ENCODE measurements around the gene DHRS2. TPM values are rescaled to one million over a fixed set of nuclear protein-coding genes. Genes with fewer than 3 reads are reported as not detected.

DHRS2 gene
- total and polyA plus RNA-seq, 2 of the 13 experiments (the other 11 are each of a cell fraction or from before 2014, with no cell fraction given), result 1,621 to 3,021 TPM

DNA sequence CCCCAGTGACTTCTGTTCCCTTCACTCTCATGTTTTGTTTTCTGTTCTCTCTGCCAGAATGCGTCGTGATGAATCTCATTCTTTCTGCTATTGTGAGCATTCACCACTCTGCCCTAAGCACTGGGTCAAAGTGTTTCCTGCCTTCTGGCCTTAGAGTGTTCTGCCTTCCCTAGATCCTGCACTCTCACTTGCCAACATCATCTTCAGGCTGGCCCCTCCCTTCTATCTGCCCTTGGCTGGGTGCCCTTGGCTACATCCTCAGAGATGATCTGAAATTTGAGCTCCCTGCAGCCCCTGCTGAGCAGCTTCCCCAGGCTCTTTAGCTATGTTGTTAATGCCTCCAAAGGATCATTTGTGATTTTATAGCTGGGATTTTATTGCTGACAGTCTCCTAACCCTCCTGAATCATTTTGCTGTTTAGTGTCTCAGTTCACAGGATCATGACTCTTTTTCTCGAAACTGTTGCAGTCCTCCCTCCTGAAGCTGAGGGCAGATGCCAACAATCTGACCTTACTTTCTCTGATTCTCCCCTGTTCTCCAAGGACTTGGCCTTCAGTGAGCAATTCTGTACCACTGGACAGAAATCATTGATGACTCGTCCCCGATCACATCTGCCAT, 4.5 kb downstream of the DHRS2 start (continued):
- no peak for TF ChIP-seq ZNF276 (CRISPR knock-in tag; IDR thresholded peaks at IDR 0.05; ENCODE audit: low read depth)
- no peak for TF ChIP-seq NR2F1 (CRISPR knock-in tag; IDR thresholded peaks at IDR 0.05)
- TF ChIP-seq NFE2L2 (IDR thresholded peaks at IDR 0.05; ENCODE audit: low read length), result no peak
- TF ChIP-seq ZFP90 (CRISPR knock-in tag; IDR thresholded peaks at IDR 0.05; ENCODE audit: borderline replicate concordance), result no peak
- no peak for TF ChIP-seq ZNF773 (CRISPR knock-in tag; IDR thresholded peaks at IDR 0.05; ENCODE audit: borderline replicate concordance)
- TF ChIP-seq, protein P1, sequence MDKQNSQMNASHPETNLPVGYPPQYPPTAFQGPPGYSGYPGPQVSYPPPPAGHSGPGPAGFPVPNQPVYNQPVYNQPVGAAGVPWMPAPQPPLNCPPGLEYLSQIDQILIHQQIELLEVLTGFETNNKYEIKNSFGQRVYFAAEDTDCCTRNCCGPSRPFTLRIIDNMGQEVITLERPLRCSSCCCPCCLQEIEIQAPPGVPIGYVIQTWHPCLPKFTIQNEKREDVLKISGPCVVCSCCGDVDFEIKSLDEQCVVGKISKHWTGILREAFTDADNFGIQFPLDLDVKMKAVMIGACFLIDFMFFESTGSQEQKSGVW (CRISPR knock-in tag; IDR thresholded peaks at IDR 0.05; ENCODE audit: borderline replicate concordance), result no peak
- TF ChIP-seq SAFB2 (CRISPR knock-in tag; IDR thresholded peaks at IDR 0.05; ENCODE audit: borderline replicate concordance, low read depth), result no peak; the same call in 1 of the 2 replicates
- TF ChIP-seq ETS1 (CRISPR knock-in tag; IDR thresholded peaks at IDR 0.05), result no peak
- TF ChIP-seq ZNF576 (CRISPR knock-in tag; IDR thresholded peaks at IDR 0.05), result no peak
- no peak for TF ChIP-seq ZNF207 (IDR thresholded peaks at IDR 0.05; ENCODE audit: borderline replicate concordance)
- TF ChIP-seq ZNF501 (CRISPR knock-in tag; IDR thresholded peaks at IDR 0.05), result no peak
- TF ChIP-seq ZNF451 (CRISPR knock-in tag; IDR thresholded peaks at IDR 0.05), result peak; percentile 19; the same call in 1 of the 2 replicates
- no peak for TF ChIP-seq MTA1 (CRISPR knock-in tag; IDR thresholded peaks at IDR 0.05; ENCODE audit: borderline replicate concordance)
- no peak for TF ChIP-seq MTERF4 (CRISPR knock-in tag; IDR thresholded peaks at IDR 0.05)
- TF ChIP-seq RNF219 (CRISPR knock-in tag; IDR thresholded peaks at IDR 0.05), result no peak
- TF ChIP-seq ARHGAP35 (CRISPR knock-in tag; IDR thresholded peaks at IDR 0.05; ENCODE audit: borderline replicate concordance), result peak; percentile 64; the same call in 1 of the 2 replicates
- TF ChIP-seq ATF7-NPFF (CRISPR knock-in tag; IDR thresholded peaks at IDR 0.05; ENCODE audit: low read depth), result no peak; the same call in 1 of the 2 replicates
- TF ChIP-seq RFXANK (CRISPR knock-in tag; IDR thresholded peaks at IDR 0.05), result no peak
- no peak for TF ChIP-seq ZNF256 (CRISPR knock-in tag; conservative IDR thresholded peaks at IDR 0.05)
- no peak for TF ChIP-seq EZH2 (conservative IDR thresholded peaks at IDR 0.05; ENCODE audit: low read depth, low read length)
- no peak for TF ChIP-seq ZBTB21 (CRISPR knock-in tag; IDR thresholded peaks at IDR 0.05)
- TF ChIP-seq PHF8 (CRISPR knock-in tag; IDR thresholded peaks at IDR 0.05), result no peak
- TF ChIP-seq MED8 (CRISPR knock-in tag; IDR thresholded peaks at IDR 0.05; ENCODE audit: insufficient replicate concordance), result no peak

Measured in HepG2 (cell line).